SK-N-DZ (cell line): ENCODE measurements around the gene LGALS7.
"Not testable (repeated sequence)": the region's sequence is repeated elsewhere in the genome, so short reads cannot be mapped to it uniquely, and the experiment has no call there.

Source experiments
- DNase-seq: peaks from one replicate; pipeline ENCODE4 v3.0.0-alpha.2; 2015; ENCODE audit warnings: low spot score

Gene LGALS7

GRCh38 chr19:38800577-38801347 is 27.4 kb upstream of the LGALS7 start:
- DNase-seq: no peak

GRCh38 chr19:38799104-38799503 is 25.8 kb upstream of the LGALS7 start:
- DNase-seq: no peak

GRCh38 chr19:38797781-38798180 is 24.5 kb upstream of the LGALS7 start:
- not testable (repeated sequence) for DNase-seq

GRCh38 chr19:38796154-38796553 is 22.8 kb upstream of the LGALS7 start:
- no peak for DNase-seq

- no peak for DNase-seq
These were observed 22.2 kb upstream of the LGALS7 start for GRCh38 chr19:38795549-38795948.

- DNase-seq: no peak
These were observed 20.4 kb upstream of the LGALS7 start for GRCh38 chr19:38793671-38794070.

GRCh38 chr19:38793177-38793576 is 19.9 kb upstream of the LGALS7 start:
- no peak for DNase-seq

- DNase-seq: peak; percentile 49
These were observed 19.2 kb upstream of the LGALS7 start for GRCh38 chr19:38792250-38793111.

GRCh38 chr19:38791451-38792064 is 18.2 kb upstream of the LGALS7 start:
- not testable (repeated sequence) for DNase-seq

- DNase-seq: not testable (repeated sequence)
These were observed 17.4 kb upstream of the LGALS7 start for GRCh38 chr19:38790507-38791403.

GRCh38 chr19:38788478-38789243 is 15.3 kb upstream of the LGALS7 start, which contains the start of gene LGALS7B:
Gene LGALS7B (plus strand): TSS chr19:38789200. CDS start chr19:38789227, 27 bp downstream.
- no peak for DNase-seq

GRCh38 chr19:38786572-38787265 is 13.4 kb upstream of the LGALS7 start:
- DNase-seq: no peak

- DNase-seq: not testable (repeated sequence)
These were observed 12.7 kb upstream of the LGALS7 start for GRCh38 chr19:38786061-38786460.

- no peak for DNase-seq
These were observed 11.9 kb upstream of the LGALS7 start for GRCh38 chr19:38785187-38785699.

- no peak for DNase-seq
These were observed 10.9 kb upstream of the LGALS7 start for GRCh38 chr19:38784224-38784623.

- DNase-seq: not testable (repeated sequence)
These were observed 8.9 kb upstream of the LGALS7 start for GRCh38 chr19:38782212-38782611.

- no peak for DNase-seq
These were observed 7.7 kb upstream of the LGALS7 start for GRCh38 chr19:38781058-38781457.

GRCh38 chr19:38780443-38780842 is 7.1 kb upstream of the LGALS7 start:
- no peak for DNase-seq

- no peak for DNase-seq
These were observed 5.4 kb upstream of the LGALS7 start for GRCh38 chr19:38778733-38779132.
